MM.1S (cell line): ENCODE data around the gene ITPR3.

Experiments used
- DNase-seq: peaks from one replicate; pipeline ENCODE4 v3.0.0-alpha.2; 2015
- H2AFZ ChIP-seq: fragments of 300-600 bp; sonication (generic); 2 replicates; pipeline ENCODE4 v1.6.0; 2016; ENCODE audit warnings: antibody characterized with exemption, low read length
- H3F3A ChIP-seq: fragments of 300-600 bp; sonication (generic); 2 replicates; pipeline ENCODE4 v1.6.1; 2016; ENCODE audit warnings: mild to moderate bottlenecking, antibody characterized with exemption, low read length, moderate library complexity, mixed read lengths; ENCODE audit not compliant: insufficient read depth
- H3K27ac ChIP-seq: fragments of 300-600 bp; sonication (generic); 2 replicates; pipeline ENCODE4 v1.5.1; 2016; ENCODE audit warnings: mild to moderate bottlenecking, low read length
- H3K27me3 ChIP-seq: fragments of 300-600 bp; sonication (generic); replicated peaks from 2 replicates; pipeline ENCODE4 v1.6.0; 2016; ENCODE audit warnings: low read length; ENCODE audit not compliant: insufficient read depth
- H3K36me3 ChIP-seq: fragments of 300-600 bp; sonication (generic); replicated peaks from 2 replicates; pipeline ENCODE4 v1.6.1; 2016; ENCODE audit warnings: mild to moderate bottlenecking, low read length, mixed read lengths; ENCODE audit not compliant: insufficient read depth
- H3K4me1 ChIP-seq: fragments of 300-600 bp; sonication (generic); 2 replicates; pipeline ENCODE4 v1.6.1; 2016; ENCODE audit warnings: low read length, mixed read lengths
- H3K4me2 ChIP-seq: fragments of 300-600 bp; sonication (generic); 2 replicates; pipeline ENCODE4 v1.6.0; 2016; ENCODE audit warnings: low read depth, low read length
- H3K4me3 ChIP-seq: fragments of 300-600 bp; sonication (generic); 2 replicates; pipeline ENCODE4 v1.5.1; 2016; ENCODE audit warnings: low read length, mixed read lengths
- H3K79me2 ChIP-seq: fragments of 300-600 bp; sonication (generic); 2 replicates; pipeline ENCODE4 v1.6.1; 2016; ENCODE audit warnings: mixed run types, low read length, mixed read lengths
- H3K9ac ChIP-seq: fragments of 300-600 bp; sonication (generic); 2 replicates; pipeline ENCODE4 v1.6.1; 2016; ENCODE audit warnings: low read length, mixed read lengths
- H3K9me2 ChIP-seq: fragments of 300-600 bp; sonication (generic); replicated peaks from 2 replicates; pipeline ENCODE4 v1.6.1; 2016; ENCODE audit warnings: mild to moderate bottlenecking, low read length, mixed read lengths; ENCODE audit not compliant: insufficient read depth
- H3K9me3 ChIP-seq: fragments of 300-600 bp; sonication (generic); replicated peaks from 2 replicates; pipeline ENCODE4 v1.6.1; 2016; ENCODE audit warnings: mild to moderate bottlenecking, low read length, mixed read lengths; ENCODE audit not compliant: insufficient read depth
- H4K20me1 ChIP-seq: fragments of 300-600 bp; sonication (generic); 2 replicates; pipeline ENCODE4 v1.6.1; 2016; ENCODE audit warnings: mild to moderate bottlenecking, low read length, moderate library complexity, mixed read lengths; ENCODE audit not compliant: insufficient read depth
- CTCF ChIP-seq: fragments of 300-600 bp; sonication (generic); IDR thresholded peaks from 2 replicates; pipeline ENCODE4 v1.5.1; 2016; ENCODE audit warnings: antibody characterized with exemption, low read length, mixed read lengths
- EZH2 ChIP-seq: fragments of 300-600 bp; sonication (generic); optimal IDR thresholded peaks from 2 replicates; pipeline ENCODE3; 2017; ENCODE audit warnings: low read depth, mild to moderate bottlenecking, antibody characterized with exemption, low read length, mixed read lengths
- EZH2phosphoT487 ChIP-seq: fragments of 300-600 bp; sonication (generic); IDR thresholded peaks from 2 replicates; pipeline ENCODE4 v1.6.1; 2018; ENCODE audit warnings: antibody characterized with exemption, low read length

ITPR3 gene

DNA sequence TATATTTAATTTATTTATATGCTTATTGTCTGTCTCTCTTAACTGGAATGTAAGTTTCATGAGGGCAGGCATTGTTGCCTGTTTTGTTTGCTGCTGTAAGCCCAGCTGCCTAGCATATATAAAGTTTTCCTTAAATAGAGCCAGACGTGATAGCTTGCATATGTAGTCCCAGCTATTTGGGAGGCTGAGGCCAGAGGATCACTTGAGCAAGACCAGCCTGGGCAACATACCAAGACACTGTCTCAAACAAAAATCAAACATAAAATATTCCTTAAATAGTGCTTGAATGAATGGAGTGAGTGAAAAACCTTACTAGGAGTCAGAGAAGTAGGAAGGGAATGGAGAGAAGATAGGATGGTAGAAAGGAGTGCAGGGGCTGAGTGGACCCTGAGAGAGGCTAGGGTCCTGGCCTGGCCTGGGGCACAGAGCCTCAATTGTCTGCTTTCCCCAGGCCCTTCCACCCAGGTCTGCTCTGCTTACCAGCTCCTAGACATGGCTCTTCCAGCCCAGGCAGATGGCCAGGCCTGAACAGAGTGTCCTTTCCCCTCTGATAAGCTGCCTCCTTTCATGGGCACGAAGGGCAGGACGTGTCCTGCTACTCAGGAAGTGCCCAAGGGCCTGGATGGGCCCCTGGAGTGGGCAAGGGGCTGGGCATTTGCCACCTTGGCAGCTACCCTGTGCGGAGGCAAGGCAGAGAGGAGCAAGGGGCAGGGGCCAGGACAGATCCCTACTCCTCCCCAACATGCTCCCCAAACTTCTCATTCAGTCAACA, 23.4 kb upstream of the ITPR3 start:
- no peak overlapping the region for H3K4me3 ChIP-seq
- H3K79me2 ChIP-seq = no peaks in the 10 kb centered on the region
- no peak overlapping the region for H2AFZ ChIP-seq
- H3K36me3 ChIP-seq = no peaks in the 10 kb centered on the region
- H3K9me3 ChIP-seq = no peaks in the 10 kb centered on the region
- TF ChIP-seq CTCF (no peak), EZH2phosphoT487 (no peak), EZH2 (no peak)
- DNase-seq = no peak
- no peak overlapping the region for H3K27ac ChIP-seq
- no peaks in the 10 kb centered on the region for H3K9me2 ChIP-seq
- no peaks in the 10 kb centered on the region for H3F3A ChIP-seq
- H3K4me2 ChIP-seq = no peak overlapping the region
- no peaks in the 10 kb centered on the region for H4K20me1 ChIP-seq
- H3K9ac ChIP-seq = no peak overlapping the region
- H3K27me3 ChIP-seq = no peaks in the 10 kb centered on the region
- H3K4me1 ChIP-seq = no peaks in the 10 kb centered on the region; the same call in 1 of the 2 replicates

DNA sequence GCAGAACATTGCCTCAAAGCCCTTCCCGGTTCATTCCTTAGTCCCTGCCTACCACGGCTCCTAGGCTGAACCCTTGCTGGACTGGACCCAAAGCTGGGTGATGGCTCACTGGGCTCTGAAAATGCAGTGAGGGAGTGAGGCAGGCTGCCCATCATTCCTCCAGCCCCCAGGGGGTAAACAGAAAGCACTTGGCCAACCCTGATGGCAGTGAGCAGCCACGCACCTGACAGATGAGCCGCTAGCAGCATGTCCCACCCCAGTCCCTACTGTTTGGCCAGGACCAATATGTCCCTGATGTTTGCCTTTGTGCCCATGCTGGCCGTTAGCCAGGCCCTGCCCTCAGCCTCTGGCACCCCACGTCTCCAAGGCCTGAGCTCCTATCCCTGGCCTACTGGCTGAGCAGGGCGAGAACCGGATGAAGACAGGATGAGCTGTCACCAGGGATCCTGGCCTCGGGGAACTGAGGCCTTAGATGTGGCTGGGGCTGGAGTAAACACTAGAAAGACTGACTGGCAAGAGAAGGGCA, 21.6 kb upstream of the ITPR3 start:
- Histone ChIP-seq H3K27me3 (no peaks in the 10 kb centered on the region), H3K9ac (no peak overlapping the region), H3K9me3 (no peaks in the 10 kb centered on the region), H3K79me2 (no peaks in the 10 kb centered on the region), H4K20me1 (no peaks in the 10 kb centered on the region), H3K4me3 (no peak overlapping the region), H3K36me3 (no peaks in the 10 kb centered on the region), H3K9me2 (no peaks in the 10 kb centered on the region), H3K27ac (no peak overlapping the region), H3F3A (no peaks in the 10 kb centered on the region), H3K4me1 (no peaks in the 10 kb centered on the region; the same call in 1 of the 2 replicates), H3K4me2 (no peak overlapping the region), H2AFZ (no peak overlapping the region)
- TF ChIP-seq EZH2phosphoT487 (no peak), CTCF (no peak), EZH2 (no peak)
- no peak for DNase-seq

DNA sequence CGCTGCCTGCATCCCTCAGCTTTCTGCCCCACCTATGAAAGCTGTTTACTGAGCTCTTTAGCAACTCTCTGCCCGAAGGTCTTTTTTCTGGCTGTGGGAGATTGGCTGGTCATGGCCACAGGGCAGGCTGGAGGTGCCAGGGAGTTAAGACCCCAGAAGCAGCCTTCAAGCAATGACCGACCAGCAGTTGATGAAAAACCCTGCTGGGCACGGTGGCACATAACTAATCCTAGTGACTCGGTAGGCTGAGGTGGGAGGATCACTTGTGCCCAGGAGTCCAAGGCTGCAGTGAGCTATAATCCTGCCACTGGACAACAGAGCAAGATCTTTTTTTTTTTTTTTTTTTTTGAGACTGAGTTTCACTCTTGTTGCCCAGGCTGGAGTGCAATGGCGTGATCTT, 20.4 kb upstream of the ITPR3 start:
- Histone ChIP-seq H3K4me2 (no peak overlapping the region), H3K36me3 (no peaks in the 10 kb centered on the region), H3K4me3 (no peak overlapping the region), H4K20me1 (no peaks in the 10 kb centered on the region), H3K4me1 (no peaks in the 10 kb centered on the region; the same call in 1 of the 2 replicates), H3K27me3 (no peaks in the 10 kb centered on the region), H2AFZ (no peak overlapping the region), H3K27ac (no peak overlapping the region), H3K9me3 (no peaks in the 10 kb centered on the region), H3K79me2 (no peaks in the 10 kb centered on the region), H3K9me2 (no peaks in the 10 kb centered on the region), H3K9ac (no peak overlapping the region), H3F3A (no peaks in the 10 kb centered on the region)
- DNase-seq = no peak
- TF ChIP-seq EZH2 = no peak
- TF ChIP-seq EZH2phosphoT487 = no peak

- no peak overlapping the region for H3K4me2 ChIP-seq
- H2AFZ ChIP-seq = no peak overlapping the region
- H3F3A ChIP-seq = no peaks in the 10 kb centered on the region
Observed at GRCh38 chr6:33602180-33602579, 18.9 kb upstream of the ITPR3 start.

More at GRCh38 chr6:33602180-33602579, 18.9 kb upstream of the ITPR3 start:
- H4K20me1 ChIP-seq = no peaks in the 10 kb centered on the region
- no peaks in the 10 kb centered on the region for H3K4me1 ChIP-seq
- no peak for DNase-seq
- H3K4me3 ChIP-seq = no peak overlapping the region
- H3K9me3 ChIP-seq = no peaks in the 10 kb centered on the region
- TF ChIP-seq EZH2phosphoT487 = no peak
- no peak for TF ChIP-seq CTCF
- no peak for TF ChIP-seq EZH2
- no peaks in the 10 kb centered on the region for H3K9me2 ChIP-seq
- H3K9ac ChIP-seq = no peak overlapping the region
- no peaks in the 10 kb centered on the region for H3K36me3 ChIP-seq
- H3K79me2 ChIP-seq = no peaks in the 10 kb centered on the region
- no peak overlapping the region for H3K27ac ChIP-seq
- no peaks in the 10 kb centered on the region for H3K27me3 ChIP-seq
